NCI-H69 (cell line): ENCODE data around the gene ANKRD28.
"Not testable (repeated sequence)": the region's sequence is repeated elsewhere in the genome, so short reads cannot be mapped to it uniquely, and the experiment has no call there.

Source experiments
- DNase-seq: peaks from one replicate; lab custom pipeline; 2025; lab: John Stamatoyannopoulos, UW

Gene ANKRD28

GRCh38 chr3:15797642-15798303, at the start of gene ANKRD28:
TSS of gene ANKRD28 (minus strand) at chr3:15797979. CDS start at chr3:15796521, 1,458 bp downstream.
- peak; percentile 17 for DNase-seq

- DNase-seq, result no peak
Measured at GRCh38 chr3:15847239-15847638, 49.5 kb upstream of the ANKRD28 start.

- DNase-seq, result no peak
Measured at GRCh38 chr3:15846606-15847005, 48.8 kb upstream of the ANKRD28 start.

GRCh38 chr3:15845475-15845874, 47.7 kb upstream of the ANKRD28 start:
- DNase-seq, result no peak

GRCh38 chr3:15844889-15845288, 47.1 kb upstream of the ANKRD28 start:
- no peak for DNase-seq

- DNase-seq, result not testable (repeated sequence)
Measured at GRCh38 chr3:15841091-15841973, 43.6 kb upstream of the ANKRD28 start.

GRCh38 chr3:15839568-15839967, 41.8 kb upstream of the ANKRD28 start:
- no peak for DNase-seq

- DNase-seq, result no peak
Measured at GRCh38 chr3:15831927-15832326, 34.1 kb upstream of the ANKRD28 start.

GRCh38 chr3:15825016-15825415, 27.2 kb upstream of the ANKRD28 start:
- no peak for DNase-seq

GRCh38 chr3:15823092-15823491, 25.3 kb upstream of the ANKRD28 start:
- peak; percentile 23 for DNase-seq

- no peak for DNase-seq
Measured at GRCh38 chr3:15822281-15822680, 24.5 kb upstream of the ANKRD28 start.

- no peak for DNase-seq
Measured at GRCh38 chr3:15820911-15821310, 23.1 kb upstream of the ANKRD28 start.

- DNase-seq, result no peak
Measured at GRCh38 chr3:15819576-15819975, 21.8 kb upstream of the ANKRD28 start.

- DNase-seq, result no peak
Measured at GRCh38 chr3:15819043-15819442, 21.3 kb upstream of the ANKRD28 start.

- DNase-seq, result peak; percentile 27
Measured at GRCh38 chr3:15815696-15816095, 17.9 kb upstream of the ANKRD28 start.

GRCh38 chr3:15813079-15813478, 15.3 kb upstream of the ANKRD28 start:
- DNase-seq, result not testable (repeated sequence)

- peak; percentile 22 for DNase-seq
Measured at GRCh38 chr3:15812183-15812582, 14.4 kb upstream of the ANKRD28 start.

- DNase-seq, result no peak
Measured at GRCh38 chr3:15810702-15811101, 12.9 kb upstream of the ANKRD28 start.

- DNase-seq, result no peak
Measured at GRCh38 chr3:15809313-15809712, 11.5 kb upstream of the ANKRD28 start.

GRCh38 chr3:15808679-15809310, 11.0 kb upstream of the ANKRD28 start:
- DNase-seq, result no peak

- no peak for DNase-seq
Measured at GRCh38 chr3:15805756-15806266, 8.0 kb upstream of the ANKRD28 start.

- no peak for DNase-seq
Measured at GRCh38 chr3:15804553-15805095, 6.8 kb upstream of the ANKRD28 start.
